Anterior cingulate cortex (tissue), 58 donors: ENCODE measurements around the gene NANP.
"Not testable (repeated sequence)": the region's sequence is repeated elsewhere in the genome, so short reads cannot be mapped to it uniquely, and the experiment has no call there.

Experiments used
- DNase-seq, 58 donors: peaks; one replicate each; lab custom pipeline; 2025; lab: John Stamatoyannopoulos, UW

NANP gene, protein sequence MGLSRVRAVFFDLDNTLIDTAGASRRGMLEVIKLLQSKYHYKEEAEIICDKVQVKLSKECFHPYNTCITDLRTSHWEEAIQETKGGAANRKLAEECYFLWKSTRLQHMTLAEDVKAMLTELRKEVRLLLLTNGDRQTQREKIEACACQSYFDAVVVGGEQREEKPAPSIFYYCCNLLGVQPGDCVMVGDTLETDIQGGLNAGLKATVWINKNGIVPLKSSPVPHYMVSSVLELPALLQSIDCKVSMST

DNA sequence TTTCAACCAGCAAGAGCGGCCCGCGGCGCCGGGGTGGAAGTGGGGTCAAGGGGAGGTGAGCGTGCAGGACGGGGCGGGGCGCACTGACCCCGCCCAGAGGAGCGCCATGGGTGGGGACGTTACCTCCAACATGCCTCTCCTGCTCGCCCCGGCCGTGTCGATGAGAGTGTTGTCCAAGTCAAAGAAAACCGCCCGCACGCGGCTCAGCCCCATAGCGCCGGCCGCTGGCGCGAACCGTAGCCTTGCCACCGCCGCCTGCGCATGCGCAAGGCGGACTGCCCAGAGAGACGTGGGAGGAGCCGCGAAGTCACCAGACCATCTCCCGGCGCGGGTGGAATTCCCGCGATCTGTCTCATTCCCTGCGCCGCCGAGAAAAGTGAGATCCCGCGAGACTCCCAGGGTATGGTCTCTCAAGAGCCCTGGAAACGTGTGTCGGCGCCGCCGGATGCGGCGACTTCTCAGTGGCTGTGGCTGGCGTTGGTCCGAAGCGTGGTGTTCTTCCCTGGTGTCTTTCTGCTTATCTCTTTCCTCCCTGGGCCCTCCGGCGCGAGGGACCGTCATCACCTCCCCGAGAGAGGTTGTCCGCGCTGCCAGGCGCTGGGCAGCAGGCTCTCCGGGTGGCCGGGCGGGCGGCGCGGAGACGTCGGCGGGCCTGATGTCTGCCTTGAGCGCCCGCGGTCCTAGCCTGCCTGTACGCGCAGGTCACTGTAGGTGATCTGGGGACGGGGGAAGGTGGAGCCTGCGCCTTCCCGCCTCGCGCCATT lies at the start of gene NANP:
TSS of gene NANP (minus strand) at position 279 of the 764 bp plus-strand sequence. CDS start at position 213, 66 bp downstream.
- peak; percentile 46 to 95 (median 91) for DNase-seq

DNA sequence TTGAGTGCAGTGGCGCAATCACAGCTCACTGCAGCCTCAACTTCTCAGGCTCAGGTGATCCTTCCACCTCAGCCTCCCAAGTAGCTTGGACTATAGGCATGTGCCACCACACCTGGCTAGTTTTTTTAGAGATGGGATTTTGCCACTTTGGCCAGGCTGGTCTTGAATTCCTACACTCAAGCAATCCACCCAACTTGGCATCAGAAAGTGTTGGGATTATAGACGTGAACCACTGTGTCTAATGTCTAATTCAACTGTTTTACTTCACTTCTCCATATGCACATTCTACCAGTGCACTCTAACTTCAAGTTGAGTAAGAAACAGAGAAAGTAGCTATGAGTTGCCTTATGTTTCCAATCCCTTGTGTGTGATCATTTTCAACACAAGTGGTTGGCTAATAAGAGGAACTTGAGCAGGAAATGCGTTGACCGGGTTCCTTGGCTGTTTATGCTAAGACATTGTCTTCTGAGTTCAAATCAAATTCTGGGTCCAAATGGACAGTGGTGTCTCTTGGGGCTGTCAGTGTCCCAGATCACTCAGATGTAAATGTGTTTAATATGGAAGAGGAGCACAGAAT lies 48.9 kb upstream of the NANP start:
- no peak for DNase-seq

DNA sequence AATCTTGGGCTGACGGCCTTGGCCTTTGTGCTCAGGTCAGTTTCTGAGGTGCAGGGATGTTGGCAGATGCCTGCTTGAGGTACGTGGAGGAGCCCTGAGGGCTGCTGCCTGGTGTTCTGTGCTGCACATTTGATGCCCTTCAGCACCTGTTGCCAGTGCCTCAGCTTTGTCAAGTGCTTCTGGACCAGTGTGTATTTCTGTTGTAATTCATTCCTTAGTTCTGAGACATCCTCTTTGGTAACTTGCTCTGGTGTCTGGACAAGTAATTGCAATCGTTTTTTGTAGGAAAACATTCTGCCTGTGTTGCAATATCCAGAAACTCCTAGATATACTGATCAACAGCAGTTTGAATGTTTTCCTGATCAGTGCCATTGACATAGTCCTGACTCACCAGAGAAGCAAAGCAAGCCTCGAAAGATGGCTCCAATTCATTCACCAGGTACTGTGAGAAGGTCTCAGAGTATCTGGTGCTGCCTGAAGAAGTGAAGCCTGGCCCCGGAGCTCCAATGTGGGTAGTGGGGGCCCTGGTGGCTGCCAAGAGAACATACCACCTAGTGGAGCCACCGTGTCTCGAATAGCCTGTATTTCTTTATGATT lies 46.1 kb upstream of the NANP start:
- DNase-seq, result no peak

- DNase-seq, result no peak
Measured at GRCh38 chr20:25668446-25668845, 44.6 kb upstream of the NANP start.

DNA sequence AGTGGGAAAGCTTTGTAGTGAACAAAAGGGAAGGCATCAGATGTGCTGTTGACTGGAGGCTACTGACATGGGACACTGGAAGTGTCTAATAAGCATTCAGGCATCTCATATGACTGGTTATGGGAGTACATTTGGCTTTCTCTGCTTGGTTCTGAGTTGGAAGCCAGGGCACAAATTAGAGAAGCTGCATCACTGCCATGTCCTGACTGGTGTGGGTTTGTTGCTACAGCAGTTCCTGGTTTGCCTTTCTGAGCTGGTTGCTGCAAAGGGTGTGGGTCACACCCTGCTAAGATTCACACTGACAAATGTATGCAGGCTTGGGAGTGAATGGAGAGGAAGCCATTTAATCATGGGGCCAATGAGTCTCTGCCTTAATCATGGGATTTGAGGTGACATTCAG lies 36.2 kb upstream of the NANP start:
- no peak for DNase-seq

- no peak for DNase-seq
Measured at GRCh38 chr20:25654487-25654886, 30.7 kb upstream of the NANP start.

- not testable (repeated sequence) for DNase-seq
Measured at GRCh38 chr20:25652866-25653265, 29.1 kb upstream of the NANP start.

DNA sequence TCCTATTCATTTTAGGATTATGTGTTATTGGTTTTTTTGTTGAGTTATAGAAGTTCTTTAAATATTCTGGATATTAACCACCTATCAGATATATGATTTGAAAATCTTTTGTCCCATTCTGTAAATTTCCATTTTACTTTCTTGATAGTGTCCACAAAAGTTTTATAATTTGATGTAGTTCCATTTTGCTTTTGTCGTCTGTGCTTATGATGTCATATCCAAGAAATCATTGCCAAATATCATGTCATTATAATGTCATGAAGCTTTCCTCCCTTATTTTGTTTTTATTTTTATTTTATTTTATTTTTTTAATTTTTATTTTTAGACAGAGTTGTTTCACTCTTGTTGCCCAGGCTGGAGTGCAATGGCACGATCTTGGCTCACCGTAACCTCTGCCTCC lies 21.0 kb upstream of the NANP start:
- DNase-seq, result no peak

DNA sequence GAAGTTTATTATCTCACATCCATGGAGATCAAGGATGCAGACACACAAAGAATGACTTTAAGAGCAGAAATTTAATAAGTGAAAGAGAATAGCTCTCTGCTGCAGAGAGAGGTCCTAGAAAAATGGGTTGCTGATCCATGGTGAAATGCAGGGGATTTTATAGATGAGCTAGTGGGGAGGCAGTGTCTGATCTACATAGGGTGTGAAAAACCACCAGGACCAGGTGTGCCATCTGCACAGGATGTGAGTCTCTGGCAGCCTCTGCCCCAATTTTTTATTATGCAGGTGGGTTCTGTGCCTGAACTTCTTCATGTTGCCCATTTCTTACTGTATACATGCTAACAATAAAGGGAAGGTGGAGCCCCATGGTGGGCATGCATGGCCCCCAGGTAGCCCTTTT lies 19.9 kb upstream of the NANP start:
- DNase-seq, result no peak

DNA sequence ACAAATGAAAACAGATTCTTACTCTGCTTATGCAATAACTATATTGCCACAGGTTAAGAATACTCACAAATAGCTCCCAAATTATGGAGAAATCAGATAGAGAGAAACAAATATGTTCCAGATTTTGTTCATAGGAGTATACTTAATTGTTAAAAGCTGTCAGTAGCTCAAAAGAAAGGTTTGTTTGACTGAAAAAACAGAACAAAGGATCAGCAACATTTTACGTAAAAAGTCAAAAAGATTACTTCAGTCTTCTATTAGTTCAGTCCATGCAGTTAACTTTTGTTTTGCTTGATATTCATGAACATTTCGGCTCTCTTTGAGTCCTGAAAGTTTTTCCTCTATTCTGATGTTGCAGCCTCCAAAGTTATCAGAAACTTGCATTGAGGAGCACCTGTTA lies 13.4 kb upstream of the NANP start:
- DNase-seq, result no peak

DNA sequence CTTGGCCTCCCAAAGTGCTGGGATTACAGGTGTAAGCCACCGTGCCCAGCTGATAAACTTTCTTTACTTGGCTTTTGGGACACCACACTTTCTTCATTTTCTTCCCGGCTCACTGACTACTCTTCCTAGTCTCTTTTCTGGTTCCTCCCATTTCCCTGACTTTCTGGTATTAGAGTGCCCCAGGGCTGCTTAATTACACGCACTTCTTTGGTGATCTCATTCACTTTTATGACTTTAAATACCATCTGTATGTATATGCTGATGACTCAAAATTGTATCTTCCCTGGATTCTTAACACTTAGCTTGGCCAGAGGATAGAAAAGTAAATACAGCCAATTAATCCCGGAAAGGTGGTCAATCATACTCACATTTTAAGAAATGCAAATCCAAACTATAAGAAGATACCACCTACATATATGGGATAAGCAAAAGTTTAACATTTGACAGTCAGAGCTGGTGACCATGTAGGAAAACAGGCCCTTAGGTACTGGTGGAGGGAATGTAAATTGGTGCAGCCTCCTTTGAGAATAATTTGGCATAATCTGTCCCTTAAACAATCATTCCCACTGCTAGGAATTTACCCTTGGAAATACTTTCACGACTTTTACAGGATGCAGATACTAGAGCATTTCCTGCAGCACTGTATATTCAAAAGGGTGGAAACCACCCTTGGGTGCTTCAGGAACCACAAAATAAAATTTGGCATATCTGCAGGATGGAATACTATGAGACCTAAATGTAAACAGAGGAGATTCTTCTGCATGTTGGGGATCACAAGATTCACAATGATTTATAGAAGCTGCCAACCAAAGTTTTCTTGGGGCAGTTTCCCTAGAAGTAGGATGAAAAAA lies 9.4 kb upstream of the NANP start:
- no peak for DNase-seq

DNA sequence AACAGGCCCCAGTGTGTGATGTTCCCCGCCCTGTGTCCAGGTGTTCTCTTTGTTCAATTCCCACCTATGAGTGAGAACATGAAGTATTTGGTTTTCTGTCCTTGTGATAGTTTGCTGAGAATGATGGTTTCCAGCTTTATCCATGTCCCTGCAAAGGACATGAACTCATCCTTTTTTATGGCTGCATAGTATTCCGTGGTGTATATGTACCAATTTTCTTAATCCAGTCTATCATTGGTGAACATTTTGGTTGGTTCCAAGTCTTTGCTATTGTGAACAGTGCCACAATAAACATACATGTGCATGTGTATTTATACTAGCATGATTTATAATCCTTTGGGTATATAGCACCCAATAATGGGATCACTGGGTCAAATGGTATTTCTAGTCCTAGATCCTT lies 6.8 kb upstream of the NANP start:
- DNase-seq, result not testable (repeated sequence)

GRCh38 chr20:25629816-25630499 lies 6.1 kb upstream of the NANP start:
- no peak for DNase-seq

DNA sequence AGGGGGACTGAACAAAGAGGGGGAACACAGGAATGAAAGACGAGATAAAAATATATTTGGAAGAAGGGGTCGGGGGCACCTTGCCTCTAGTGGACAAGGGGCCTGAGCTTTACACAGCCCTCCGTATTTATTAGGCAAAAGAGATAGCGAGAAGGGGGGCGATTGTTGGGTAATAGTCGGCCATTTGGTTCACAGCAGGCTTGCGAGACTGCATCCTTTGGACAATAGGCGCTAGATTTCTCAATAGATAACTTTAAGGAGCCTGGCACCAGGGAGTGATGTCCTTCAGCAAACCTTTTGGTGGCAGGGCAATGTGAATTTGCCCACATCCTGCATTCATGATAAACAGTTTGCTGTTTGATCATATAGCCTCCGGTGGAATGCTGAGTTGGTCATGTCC lies 3.0 kb upstream of the NANP start:
- DNase-seq, result no peak

DNA sequence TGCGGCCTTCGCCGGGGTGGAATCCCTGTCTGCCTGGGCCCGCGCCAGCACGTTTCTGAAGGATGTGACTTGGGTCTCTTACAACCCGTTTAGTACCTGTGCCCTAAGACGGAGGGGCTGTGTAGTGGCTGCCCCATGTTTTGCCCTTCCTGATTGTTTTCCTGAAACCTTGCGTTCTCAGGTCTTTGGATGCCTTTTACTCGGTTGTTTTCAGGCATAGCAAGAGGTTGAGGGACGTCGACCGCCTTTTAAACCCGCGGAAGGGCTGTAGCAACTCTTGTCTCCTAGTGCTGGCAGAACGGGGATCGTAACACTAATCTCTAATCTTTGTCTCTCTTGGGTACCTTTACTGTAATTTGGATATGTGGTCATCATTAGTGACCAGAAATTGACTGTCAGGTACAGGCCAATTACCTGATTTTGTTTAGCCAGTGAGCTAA lies 706 bp upstream of the NANP start:
- peak in 1 of 58 donors; percentile 35 for DNase-seq

DNA sequence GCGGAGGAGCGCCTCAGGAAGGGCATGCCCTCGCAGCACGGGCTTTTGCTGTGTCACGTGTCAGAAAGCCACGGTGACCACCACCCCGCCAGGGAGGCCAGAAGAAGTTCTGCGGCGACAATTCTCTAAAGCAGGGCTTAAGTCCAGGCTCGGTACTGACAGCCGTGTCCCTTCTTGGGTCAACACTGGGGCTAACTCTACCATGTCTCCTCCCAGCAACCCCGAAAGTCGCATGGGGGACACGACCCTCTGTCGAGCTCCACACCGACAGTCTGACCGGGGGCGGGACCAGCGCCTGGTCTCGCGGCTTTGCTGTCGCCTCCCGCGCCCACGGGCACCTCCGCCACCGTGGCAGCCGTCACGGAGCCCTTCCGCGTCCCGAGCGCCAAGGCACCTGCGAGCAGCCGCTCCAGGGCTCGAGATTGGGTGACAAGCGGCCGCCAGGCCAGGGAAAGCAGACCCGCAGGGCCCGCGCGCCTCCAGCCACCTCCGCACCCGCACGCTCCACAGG lies 534 bp downstream of the NANP start:
- peak in 38 of 58 donors; percentile 7 to 73 (median 42) for DNase-seq

- peak in 2 of 58 donors; percentile 8 to 22 for DNase-seq
Measured at GRCh38 chr20:25622450-25623224, 1.2 kb downstream of the NANP start.

GRCh38 chr20:25622049-25622448 lies 1.8 kb downstream of the NANP start:
- no peak for DNase-seq

GRCh38 chr20:25619514-25619913 lies 4.3 kb downstream of the NANP start:
- DNase-seq, result no peak
